Thyroid gland (tissue), 4 donors: ENCODE measurements around the gene COG1. TPM values are rescaled to one million over a fixed set of nuclear protein-coding genes. Genes with fewer than 3 reads are reported as not detected.

Experiments used
- DNase-seq, 2 donors: peaks; one replicate each; pipeline ENCODE4 v3.0.0-alpha.2; 2019
- H3K27ac ChIP-seq, 3 donors: fragments of 200-600 bp; sonication (generic); 1 replicate in 2 of 3; 2 replicates in 1 of 3; pipeline ENCODE4 v1.5.1; 2016 to 2019; ENCODE audit warnings: mild to moderate bottlenecking in 1 of 3, moderate library complexity in 1 of 3
- H3K27me3 ChIP-seq: fragments of 200-600 bp; sonication (generic); one replicate; pipeline ENCODE4 v1.5.1; 2019
- H3K36me3 ChIP-seq, 2 donors: fragments of 200-600 bp; sonication (generic); one replicate each; pipeline ENCODE4 v1.5.1; 2016 to 2019
- H3K4me1 ChIP-seq, 2 donors: fragments of 200-600 bp; sonication (generic); one replicate each; pipeline ENCODE4 v1.5.1; 2017 to 2019
- H3K4me3 ChIP-seq, 3 donors: fragments of 200-600 bp; sonication (generic); replicated peaks in 1 of 3; 1 replicate in 2 of 3; 2 replicates in 1 of 3; pipeline ENCODE4 v1.5.1; 2016; ENCODE audit warnings: mild to moderate bottlenecking in 1 of 3
- H3K9me3 ChIP-seq: fragments of 200-600 bp; sonication (generic); one replicate; pipeline ENCODE4 v1.5.1; 2017
- CTCF ChIP-seq, 6 experiments: fragments of 200-600 bp in 3 of 6; fragments of 450-650 bp in 3 of 6; sonication (generic) in 3 of 6; IDR thresholded peaks; one replicate each; pipeline ENCODE4 v1.5.1; 2016 to 2019; ENCODE audit warnings: antibody characterized with exemption in 6 of 6, mild to moderate bottlenecking in 2 of 6, inconsistent platforms in 1 of 6, moderate library complexity in 1 of 6
- POLR2A ChIP-seq, 2 donors: fragments of 450-650 bp; IDR thresholded peaks; one replicate each; pipeline ENCODE4 v1.6.1; 2017; ENCODE audit warnings: antibody characterized with exemption in 2 of 2, mild to moderate bottlenecking in 2 of 2, moderate library complexity in 1 of 2
- WGBS, 2 donors: methylation state at CpG; one replicate each; pipeline ENCODE4 v1.1.5; 2017; 5-methylcytosine and 5-hydroxymethylcytosine counted together
- intact Hi-C: fragments of 100-400 bp; cut with DNase I; formaldehyde crosslinking; loops from one replicate; pipeline ENCODE4 v1.15.1; 2023
- total RNA-seq, 4 donors: library from RNA; depleted of rRNA; stranded (reverse); fragments of >200 nt; gene quantifications; one replicate each; pipeline ENCODE4 v1.2.3, GENCODE V29; 2016

The COG1 gene
- total RNA-seq, 4 donors from 2014 or later, result 31.9 to 42.9 (median 37.2) TPM

- Histone ChIP-seq H3K27ac (no peak overlapping the region), H3K9me3 (no peaks in the 10 kb centered on the region), H3K27me3 (no peaks in the 10 kb centered on the region), H3K4me1 (no peaks in the 10 kb centered on the region), H3K36me3 (peaks cover 6 to 9% of the 10 kb centered on the region in 2 donors), H3K4me3 (no peak overlapping the region)
- intact Hi-C loops, result no loop called here
- DNase-seq, result no peak
- TF ChIP-seq CTCF (IDR thresholded peaks at IDR 0.05) (no peak), POLR2A (IDR thresholded peaks at IDR 0.05) (no peak)
Observed at GRCh38 chr17:73214008-73214407, 21.2 kb downstream of the COG1 start.

DNA sequence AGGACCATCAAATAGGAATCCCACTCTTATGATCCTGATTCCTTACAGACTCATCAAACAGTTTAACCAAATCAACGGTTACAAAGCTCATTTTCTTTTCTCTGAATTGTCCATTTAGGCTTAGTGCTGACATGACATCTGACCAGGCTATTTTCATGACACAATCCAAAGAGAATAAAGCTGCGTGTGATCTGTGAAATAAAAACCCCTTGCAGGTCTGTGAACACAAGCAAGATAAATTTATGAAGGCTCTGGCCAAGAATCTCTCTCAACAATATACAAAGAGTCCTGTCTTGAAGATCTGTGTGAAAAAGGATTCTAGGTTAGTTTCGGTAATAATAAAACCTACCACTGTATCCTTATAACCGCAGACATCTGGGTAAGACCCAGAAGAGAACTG, 22.0 kb downstream of the COG1 start:
- DNase-seq, result no peak
- peaks cover 0 to under 1% of the 10 kb centered on the region in 2 donors for H3K36me3 ChIP-seq
- 72 to 82% methylated on average over 4 of the region's 4 CpGs for WGBS, 2 donors
- H3K27me3 ChIP-seq, result no peaks in the 10 kb centered on the region
- TF ChIP-seq CTCF (IDR thresholded peaks at IDR 0.05), result no peak
- TF ChIP-seq POLR2A (IDR thresholded peaks at IDR 0.05), result no peak
- H3K4me3 ChIP-seq, result no peak overlapping the region
- no peaks in the 10 kb centered on the region for H3K9me3 ChIP-seq
- intact Hi-C loops, result no loop called here
- no peaks in the 10 kb centered on the region for H3K4me1 ChIP-seq
- H3K27ac ChIP-seq, result no peak overlapping the region

- H3K36me3 ChIP-seq, result no peaks in the 10 kb centered on the region
- intact Hi-C loops, result no loop called here
- no peaks in the 10 kb centered on the region for H3K4me1 ChIP-seq
- H3K4me3 ChIP-seq, result no peak overlapping the region
- no peaks in the 10 kb centered on the region for H3K9me3 ChIP-seq
- 100% methylated on average over 2 of the region's 2 CpGs for WGBS, 2 donors
- no peak overlapping the region for H3K27ac ChIP-seq
- H3K27me3 ChIP-seq, result no peaks in the 10 kb centered on the region
- no peak for DNase-seq
- TF ChIP-seq CTCF (IDR thresholded peaks at IDR 0.05) (no peak), POLR2A (IDR thresholded peaks at IDR 0.05) (no peak)
Observed at GRCh38 chr17:73215447-73215846, 22.6 kb downstream of the COG1 start.

DNA sequence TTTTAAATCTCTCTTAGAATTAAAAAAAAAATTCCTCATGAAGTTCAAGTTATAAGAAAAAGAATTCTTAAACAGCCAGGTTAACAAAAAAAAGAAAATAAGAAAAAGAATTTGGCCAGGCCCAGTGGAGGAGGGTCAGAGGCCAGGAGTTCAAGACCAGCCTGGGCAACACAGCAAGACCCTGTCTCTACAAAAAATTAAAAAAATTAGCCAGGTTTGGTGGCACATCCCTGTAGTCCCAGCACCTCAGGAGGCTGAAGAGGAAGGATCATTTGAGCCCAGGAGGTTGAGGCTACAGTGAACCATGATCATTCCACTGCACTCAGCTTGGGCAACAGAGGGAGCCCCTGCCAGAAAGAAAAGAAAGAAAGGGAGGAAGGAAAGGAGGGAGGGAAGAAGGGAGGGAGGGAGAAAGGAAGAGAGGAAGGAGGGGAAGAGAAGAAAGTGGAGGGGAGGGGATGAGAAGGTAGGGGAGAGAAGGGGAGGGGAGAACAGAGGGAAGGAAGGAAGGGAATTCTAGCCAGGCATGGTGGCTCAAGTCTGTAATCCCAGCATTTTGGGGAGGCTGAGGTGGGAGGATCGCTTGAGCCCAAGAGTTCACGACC, 30.9 kb downstream of the COG1 start:
- DNase-seq, result no peak
- Histone ChIP-seq H3K27ac (no peak overlapping the region), H3K27me3 (no peaks in the 10 kb centered on the region), H3K4me3 (no peak overlapping the region), H3K9me3 (no peaks in the 10 kb centered on the region), H3K36me3 (no peaks in the 10 kb centered on the region), H3K4me1 (peaks cover 13 to 31% of the 10 kb centered on the region in 2 donors)
- WGBS, 2 donors, result 91 to 98% methylated on average over 2 of the region's 2 CpGs
- intact Hi-C loops, result no loop called here
- TF ChIP-seq POLR2A (IDR thresholded peaks at IDR 0.05) (no peak), CTCF (IDR thresholded peaks at IDR 0.05) (no peak)

DNA sequence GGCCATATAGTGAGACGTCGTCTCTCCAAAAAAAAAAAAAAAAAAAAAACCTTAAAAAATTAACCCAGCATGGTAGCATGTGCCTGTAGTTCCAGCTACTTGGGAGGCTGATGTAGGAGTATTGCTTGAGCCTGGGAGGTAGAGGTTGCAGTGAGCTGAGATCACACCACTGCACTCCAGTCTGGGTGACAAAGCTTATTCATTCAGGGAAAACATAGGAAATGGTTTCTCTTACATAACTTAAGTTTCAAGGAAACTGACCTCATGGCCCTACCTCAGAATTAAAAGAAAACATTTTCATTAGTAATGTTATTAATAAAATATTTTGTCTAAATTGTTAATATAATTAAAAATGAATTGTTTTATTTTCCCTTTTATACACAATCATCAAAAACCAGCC, 31.4 kb downstream of the COG1 start:
- TF ChIP-seq POLR2A (IDR thresholded peaks at IDR 0.05), result no peak
- TF ChIP-seq CTCF (IDR thresholded peaks at IDR 0.05), result no peak
- Histone ChIP-seq H3K9me3 (no peaks in the 10 kb centered on the region), H3K4me1 (peaks cover 13 to 36% of the 10 kb centered on the region in 2 donors), H3K4me3 (no peak overlapping the region), H3K27me3 (no peaks in the 10 kb centered on the region), H3K36me3 (no peaks in the 10 kb centered on the region), H3K27ac (no peak overlapping the region)
- intact Hi-C loops, result no loop called here
- WGBS, 2 donors, result 89 to 96% methylated on average over 2 of the region's 2 CpGs
- no peak for DNase-seq
